Suppressor macrophage treated with lipopolysaccharide for 4 hours (primary cell): Measurements from ENCODE around the gene ZNF785.

Experiments
- DNase-seq: peaks from one replicate; pipeline ENCODE4 v3.0.0-alpha.2; 2020

Gene ZNF785

GRCh38 chr16:30536391-30537024 lies 49.0 kb downstream of the ZNF785 start:
- DNase-seq, result peak; percentile 59

- DNase-seq, result peak; percentile 66
Measured at GRCh38 chr16:30535777-30536190, 49.7 kb downstream of the ZNF785 start.

GRCh38 chr16:30535106-30535776 lies 50.3 kb downstream of the ZNF785 start:
- DNase-seq, result no peak

- peak; percentile 88 for DNase-seq
Measured at GRCh38 chr16:30534368-30535105, 51.0 kb downstream of the ZNF785 start, which contains the start of gene ZNF747. Gene ZNF747 (minus strand): TSS chr16:30534858. CDS start chr16:30534679, 179 bp downstream.

- DNase-seq, result peak; percentile 3
Measured at GRCh38 chr16:30533748-30534367, 51.6 kb downstream of the ZNF785 start.

GRCh38 chr16:30533146-30533522 lies 52.4 kb downstream of the ZNF785 start:
- DNase-seq, result no peak

- DNase-seq, result no peak
Measured at GRCh38 chr16:30532285-30533145, 53.0 kb downstream of the ZNF785 start.
